Epithelial cell of esophagus (primary cell): Measurements from ENCODE around the gene SPAG4.

Experiments used
- DNase-seq: peaks from one replicate; pipeline ENCODE4 v3.0.0; 2010; ENCODE audit warnings: low read depth
- H3K4me3 ChIP-seq: 2 replicates; pipeline ENCODE4 v1.5.1; 2011; ENCODE audit warnings: mild to moderate bottlenecking, low read length, control low read depth
- CTCF ChIP-seq: IDR thresholded peaks from 2 replicates; pipeline ENCODE4 v1.5.1; 2011; ENCODE audit warnings: low read depth, mild to moderate bottlenecking, low read length, control low read depth, inconsistent platforms; ENCODE audit not compliant: insufficient read depth; ENCODE audit errors: missing control alignments

SPAG4 gene

GRCh38 chr20:35632539-35633115, 17.0 kb downstream of the SPAG4 start:
- no peak for DNase-seq
- TF ChIP-seq CTCF: no peak
- no peak overlapping the region for H3K4me3 ChIP-seq

- H3K4me3 ChIP-seq: no peak overlapping the region
- TF ChIP-seq CTCF: no peak
- no peak for DNase-seq
These were observed 20.0 kb downstream of the SPAG4 start for GRCh38 chr20:35635652-35636051.

GRCh38 chr20:35636095-35636494, 20.5 kb downstream of the SPAG4 start:
- TF ChIP-seq CTCF: no peak
- H3K4me3 ChIP-seq: no peak overlapping the region
- no peak for DNase-seq

GRCh38 chr20:35637276-35637675, 21.6 kb downstream of the SPAG4 start:
- no peak overlapping the region for H3K4me3 ChIP-seq
- DNase-seq: no peak
- no peak for TF ChIP-seq CTCF

- no peak for TF ChIP-seq CTCF
- no peak overlapping the region for H3K4me3 ChIP-seq
- no peak for DNase-seq
These were observed 23.1 kb downstream of the SPAG4 start for GRCh38 chr20:35638751-35639150.

GRCh38 chr20:35640724-35641123, 25.1 kb downstream of the SPAG4 start:
- TF ChIP-seq CTCF: no peak
- no peak for DNase-seq
- H3K4me3 ChIP-seq: no peak overlapping the region

- TF ChIP-seq CTCF: no peak
- DNase-seq: no peak
- no peak overlapping the region for H3K4me3 ChIP-seq
These were observed 26.1 kb downstream of the SPAG4 start for GRCh38 chr20:35641743-35642142.
